Endothelial cell of umbilical vein (primary cell): ENCODE results near the gene C3orf62. TPM values are rescaled to one million over a fixed set of nuclear protein-coding genes. Genes with fewer than 3 reads are reported as not detected.

Experiments
- BruUV-seq: library from RNA; stranded (reverse); fragments of 400-500 nt; replicated peaks from 2 replicates; lab custom pipeline; 2021; lab: Mats Ljungman, UMichigan
- CTCF ChIA-PET: fragments of 300-600, 350-600 bp; sonication (Branson Sonifier 250); formaldehyde crosslinking; loops from one replicate; lab custom pipeline; 2021; ENCODE audit warnings: antibody characterized with exemption, inconsistent platforms; lab: Charles Lee
- POLR2A ChIA-PET: fragments of 300-600, 350-600 bp; sonication (Branson Sonifier 250); formaldehyde crosslinking; loops from one replicate; lab custom pipeline; 2021; ENCODE audit warnings: antibody characterized with exemption, inconsistent platforms; lab: Charles Lee
- DNase-seq: peaks from one replicate; pipeline ENCODE4 v3.0.0-alpha.2; 2011; ENCODE audit warnings: low read depth, low spot score
- FAIRE-seq: peaks from 2 replicates; lab custom pipeline; 2011; peaks lifted over from hg19 to GRCh38; lab: Jason Lieb, UNC
- H2AFZ ChIP-seq: 2 replicates; pipeline ENCODE4 v1.6.0; 2012; ENCODE audit warnings: low read depth, low read length, control low read depth, inconsistent platforms
- H3K27ac ChIP-seq: 2 replicates; pipeline ENCODE4 v1.5.1; 2011; ENCODE audit warnings: low read depth, mild to moderate bottlenecking, control low read depth, low read length, moderate library complexity; ENCODE audit not compliant: insufficient read depth
- H3K27me3 ChIP-seq, 2 experiments: 2 replicates each; pipeline versions ENCODE4 v1.6.0 to v1.6.1; 2011; ENCODE audit warnings: low read length in 2 of 2, mixed read lengths in 1 of 2; ENCODE audit not compliant: control insufficient read depth in 2 of 2, insufficient read depth in 2 of 2
- H3K36me3 ChIP-seq, 2 experiments: 2 replicates in 1 of 2; 3 replicates in 1 of 2; pipeline ENCODE4 v1.5.1; 2011; ENCODE audit warnings: low read length in 2 of 2, mild to moderate bottlenecking in 1 of 2, moderate library complexity in 1 of 2; ENCODE audit not compliant: control insufficient read depth in 2 of 2, insufficient read depth in 2 of 2; ENCODE audit errors: extremely low read depth in 1 of 2
- H3K4me1 ChIP-seq: 3 replicates; pipeline ENCODE4 v1.5.1; 2011; ENCODE audit warnings: mild to moderate bottlenecking, low read length; ENCODE audit not compliant: control insufficient read depth, insufficient read depth; ENCODE audit errors: extremely low read depth
- H3K4me2 ChIP-seq: 2 replicates; pipeline ENCODE4 v1.6.1; 2011; ENCODE audit warnings: low read length, control low read depth, mixed read lengths; ENCODE audit not compliant: insufficient read depth
- H3K4me3 ChIP-seq, 3 experiments: fragments of 200-600 bp in 1 of 3; sonication (generic), shearing (Covaris generic) in 1 of 3; replicated peaks in 1 of 3; 2 replicates each; pipeline ENCODE4 v1.5.1; 2011 to 2016; ENCODE audit warnings: control low read depth in 3 of 3, low read length in 3 of 3, mild to moderate bottlenecking in 2 of 3, inconsistent platforms in 1 of 3, low read depth in 1 of 3, moderate library complexity in 1 of 3; ENCODE audit not compliant: insufficient read depth in 1 of 3
- H3K79me2 ChIP-seq: 2 replicates; pipeline ENCODE4 v1.6.0; 2012; ENCODE audit warnings: low read length, inconsistent platforms; ENCODE audit not compliant: control insufficient read depth, insufficient read depth
- H3K9ac ChIP-seq: replicated peaks from 2 replicates; pipeline ENCODE3; 2011; ENCODE audit warnings: low read length, control low read depth; ENCODE audit not compliant: insufficient read depth; ENCODE audit errors: extremely low read depth
- H3K9me1 ChIP-seq: replicated peaks from 3 replicates; pipeline ENCODE4 v1.6.0; 2011; ENCODE audit warnings: mild to moderate bottlenecking, low read length; ENCODE audit not compliant: control insufficient read depth, insufficient read depth; ENCODE audit errors: extremely low read depth
- H3K9me3 ChIP-seq: replicated peaks from 2 replicates; pipeline ENCODE4 v1.5.1; 2012; ENCODE audit warnings: low read length, inconsistent platforms; ENCODE audit not compliant: control insufficient read depth, insufficient read depth
- H4K20me1 ChIP-seq: replicated peaks from 2 replicates; pipeline ENCODE3; 2011; ENCODE audit warnings: mild to moderate bottlenecking, low read length; ENCODE audit not compliant: control insufficient read depth, insufficient read depth; ENCODE audit errors: extremely low read depth
- EZH2 ChIP-seq: IDR thresholded peaks from 2 replicates; pipeline ENCODE4 v1.6.1; 2012; ENCODE audit warnings: borderline replicate concordance, low read depth, mild to moderate bottlenecking, moderate library complexity, low read length, inconsistent platforms; ENCODE audit not compliant: severe bottlenecking
- FOS ChIP-seq: IDR thresholded peaks from 2 replicates; pipeline ENCODE4 v1.6.1; 2011; ENCODE audit warnings: mild to moderate bottlenecking, low read length, moderate library complexity, borderline replicate concordance; ENCODE audit not compliant: insufficient read depth
- GATA2 ChIP-seq: IDR thresholded peaks from 2 replicates; pipeline ENCODE4 v1.7.0; 2011; ENCODE audit warnings: low read depth, mild to moderate bottlenecking, moderate library complexity, mixed read lengths, low read length; ENCODE audit not compliant: insufficient read length, insufficient read depth
- JUN ChIP-seq: IDR thresholded peaks from 2 replicates; pipeline ENCODE4 v1.6.1; 2011; ENCODE audit warnings: borderline replicate concordance, low read depth; ENCODE audit not compliant: insufficient read length, insufficient read depth
- MYC ChIP-seq: IDR thresholded peaks from one replicate; pipeline ENCODE4 v1.6.1; 2011; ENCODE audit warnings: mild to moderate bottlenecking, low read depth, low read length
- POLR2A ChIP-seq: IDR thresholded peaks from 2 replicates; pipeline ENCODE4 v1.6.1; 2012; ENCODE audit warnings: low read depth, mild to moderate bottlenecking, control low read depth, low read length
- POLR2AphosphoS5 ChIP-seq: IDR thresholded peaks from 2 replicates; pipeline ENCODE4 v1.6.1; 2012; ENCODE audit warnings: low read depth, mild to moderate bottlenecking, control low read depth, low read length, moderate library complexity; ENCODE audit not compliant: insufficient read depth
- dilution Hi-C: fragments of 300-500 bp; cut with MboI; formaldehyde crosslinking; loops from one replicate; pipeline ENCODE4 v1.15.0; 2019; ENCODE audit warnings: low sequenced_read_pairs; ENCODE audit not compliant: extremely low pct_ligation_motif_present
- intact Hi-C: fragments of 100-400 bp; cut with micrococcal nuclease; formaldehyde crosslinking; loops from one replicate; pipeline ENCODE4 v1.10.0; 2022
- polyA plus RNA-seq, 4 experiments: library from polyadenylated mRNA; depleted of rRNA in 3 of 4; stranded (reverse) in 3 of 4; unstranded in 1 of 4; fragments of >200 nt; gene quantifications; 2 replicates each; pipeline versions ENCODE4 v1.2.1 to v1.2.3, GENCODE V29; 2011 to 2012; ENCODE audit warnings: missing spikeins in 1 of 4
- total RNA-seq: library from RNA; stranded (reverse); gene quantifications from 2 replicates; pipeline ENCODE4 v1.2.3, GENCODE V29; 2021
- TF ChIP-seq, protein P1 (sequence below), 2 donors: IDR thresholded peaks; 1 replicate in 1 of 2; 2 replicates in 1 of 2; pipeline ENCODE4 v1.5.1; 2011; ENCODE audit warnings: low read length in 2 of 2, mild to moderate bottlenecking in 2 of 2, moderate library complexity in 2 of 2, control low read depth in 1 of 2, inconsistent platforms in 1 of 2, low read depth in 1 of 2; ENCODE audit not compliant: insufficient read depth in 1 of 2; ENCODE audit errors: extremely low read depth in 1 of 2
- TF ChIP-seq, protein P2 (sequence below): IDR thresholded peaks from 2 replicates; pipeline ENCODE4 v1.6.1; 2011; ENCODE audit not compliant: insufficient read depth, insufficient read length

C3orf62 gene
- total and polyA plus RNA-seq, 2 donors (not counting 3 experiments of a cell fraction or from before 2014, with no cell fraction given) = 2.8 to 5.6 TPM

DNA sequence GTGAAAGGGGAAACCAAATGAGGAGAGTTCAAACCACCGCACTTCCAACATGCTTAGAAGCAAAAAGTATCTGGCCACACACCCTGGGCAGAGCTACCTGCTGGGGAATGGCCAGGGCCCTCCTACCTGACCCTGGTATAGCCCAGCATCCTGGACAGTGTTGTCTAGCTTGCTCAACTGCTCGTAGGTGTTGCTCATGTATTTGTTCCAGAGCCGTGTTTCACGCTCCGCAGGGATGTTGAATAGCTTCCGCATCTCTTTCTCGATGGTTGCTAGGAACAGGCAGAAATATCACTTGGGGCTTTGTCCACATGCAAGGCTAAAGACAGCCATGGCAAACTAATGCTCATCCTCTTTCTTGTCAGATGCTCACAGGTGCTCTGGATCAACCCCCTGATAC is 47.7 kb upstream of the C3orf62 start:
- H3K9me1 ChIP-seq = no peaks in the 10 kb centered on the region
- H3K4me2 ChIP-seq = no peak overlapping the region
- dilution Hi-C loops = no loop called here
- no peak overlapping the region for H2AFZ ChIP-seq
- DNase-seq (no peak), FAIRE-seq (no peak)
- H3K4me3 ChIP-seq = no peak overlapping the region
- H3K36me3 ChIP-seq = peaks cover 28 to 41% of the 10 kb centered on the region in 2 experiments
- H3K9me3 ChIP-seq = no peaks in the 10 kb centered on the region
- H3K79me2 ChIP-seq = peaks cover 9% of the 10 kb centered on the region
- intact Hi-C loops = no loop called here
- H3K27ac ChIP-seq = no peak overlapping the region
- CTCF ChIA-PET = interaction anchor here (0.9 to 2.6 kb wide), 3 partner anchors 10 to 124 kb away, joined by 3 to 18 read pairs (median 4); partner anchors contain the start of gene USP4
- POLR2A ChIA-PET = no interaction called here
- TF ChIP-seq EZH2 = no peak
- no peak for TF ChIP-seq FOS
- no peak for TF ChIP-seq MYC
- TF ChIP-seq, protein P1, sequence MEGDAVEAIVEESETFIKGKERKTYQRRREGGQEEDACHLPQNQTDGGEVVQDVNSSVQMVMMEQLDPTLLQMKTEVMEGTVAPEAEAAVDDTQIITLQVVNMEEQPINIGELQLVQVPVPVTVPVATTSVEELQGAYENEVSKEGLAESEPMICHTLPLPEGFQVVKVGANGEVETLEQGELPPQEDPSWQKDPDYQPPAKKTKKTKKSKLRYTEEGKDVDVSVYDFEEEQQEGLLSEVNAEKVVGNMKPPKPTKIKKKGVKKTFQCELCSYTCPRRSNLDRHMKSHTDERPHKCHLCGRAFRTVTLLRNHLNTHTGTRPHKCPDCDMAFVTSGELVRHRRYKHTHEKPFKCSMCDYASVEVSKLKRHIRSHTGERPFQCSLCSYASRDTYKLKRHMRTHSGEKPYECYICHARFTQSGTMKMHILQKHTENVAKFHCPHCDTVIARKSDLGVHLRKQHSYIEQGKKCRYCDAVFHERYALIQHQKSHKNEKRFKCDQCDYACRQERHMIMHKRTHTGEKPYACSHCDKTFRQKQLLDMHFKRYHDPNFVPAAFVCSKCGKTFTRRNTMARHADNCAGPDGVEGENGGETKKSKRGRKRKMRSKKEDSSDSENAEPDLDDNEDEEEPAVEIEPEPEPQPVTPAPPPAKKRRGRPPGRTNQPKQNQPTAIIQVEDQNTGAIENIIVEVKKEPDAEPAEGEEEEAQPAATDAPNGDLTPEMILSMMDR (IDR thresholded peaks at IDR 0.05; ENCODE audit: extremely low read depth in 1 of 2, insufficient read depth in 1 of 2, low read depth in 1 of 2, low read length in 2 of 2) = no peak
- no peak for TF ChIP-seq GATA2
- TF ChIP-seq POLR2A = no peak
- no peak for TF ChIP-seq POLR2AphosphoS5
- no peak for TF ChIP-seq JUN
- TF ChIP-seq, protein P2, sequence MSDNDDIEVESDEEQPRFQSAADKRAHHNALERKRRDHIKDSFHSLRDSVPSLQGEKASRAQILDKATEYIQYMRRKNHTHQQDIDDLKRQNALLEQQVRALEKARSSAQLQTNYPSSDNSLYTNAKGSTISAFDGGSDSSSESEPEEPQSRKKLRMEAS = no peak
- H3K9ac ChIP-seq = no peak overlapping the region
- H3K4me1 ChIP-seq = no peaks in the 10 kb centered on the region
- H4K20me1 ChIP-seq = no peaks in the 10 kb centered on the region
- BruUV-seq = no TSS peak
- H3K27me3 ChIP-seq = no peaks in the 10 kb centered on the region
